ENCODE measurements around the gene RYR2. TPM values are rescaled to one million over a fixed set of nuclear protein-coding genes. Genes with fewer than 3 reads are reported as not detected.
"Not testable (repeated sequence)": the region's sequence is repeated elsewhere in the genome, so short reads cannot be mapped to it uniquely, and the experiment has no call there.

Gene RYR2
- total and polyA plus RNA-seq, 4 donors = 9.2 to 31.2 (median 17.3) TPM

- no peak overlapping the region for H3K27ac ChIP-seq (ENCODE audit: low read depth, low read length)
- H3K36me3 ChIP-seq (ENCODE audit: control insufficient read depth, insufficient read depth, low read length) = no peaks in the 10 kb centered on the region
- H3K4me3 ChIP-seq (ENCODE audit: low read depth, low read length) = no peak overlapping the region
- no peaks in the 10 kb centered on the region for H3K4me1 ChIP-seq (ENCODE audit: control insufficient read depth, insufficient read depth, low read length)
- H3K27me3 ChIP-seq (ENCODE audit: control insufficient read depth, insufficient read depth, low read length) = no peaks in the 10 kb centered on the region
- H3K9me3 ChIP-seq (ENCODE audit: control insufficient read depth, insufficient read depth, low read length) = no peaks in the 10 kb centered on the region
- peak in 2 of 6 donors; percentile 57 to 77 for DNase-seq (ENCODE audit: low read depth in 4 of 6, low spot score in 6 of 6)
- WGBS (ENCODE audit: insufficient coverage) = 38% methylated on average over 4 of the region's 7 CpGs
Observed at GRCh38 chr1:237146241-237146640, 104.3 kb downstream of the RYR2 start.

- Histone ChIP-seq H3K27me3 (ENCODE audit: control insufficient read depth, insufficient read depth, low read length) (no peaks in the 10 kb centered on the region), H3K4me1 (ENCODE audit: control insufficient read depth, insufficient read depth, low read length) (no peaks in the 10 kb centered on the region), H3K27ac (ENCODE audit: low read depth, low read length) (no peak overlapping the region), H3K36me3 (ENCODE audit: control insufficient read depth, insufficient read depth, low read length) (no peaks in the 10 kb centered on the region), H3K9me3 (ENCODE audit: control insufficient read depth, insufficient read depth, low read length) (no peaks in the 10 kb centered on the region), H3K4me3 (ENCODE audit: low read depth, low read length) (no peak overlapping the region)
- WGBS (ENCODE audit: insufficient coverage) = no CpG with 5 or more reads among the region's 3 CpGs
- DNase-seq (ENCODE audit: low read depth in 4 of 6, low spot score in 6 of 6) = no peak
Observed at GRCh38 chr1:237149857-237150256, 107.9 kb downstream of the RYR2 start.

GRCh38 chr1:237151979-237152378 is 110.0 kb downstream of the RYR2 start:
- WGBS (ENCODE audit: insufficient coverage) = no CpG with 5 or more reads among the region's 6 CpGs
- H3K36me3 ChIP-seq (ENCODE audit: control insufficient read depth, insufficient read depth, low read length); H3K27ac ChIP-seq (ENCODE audit: low read depth, low read length); H3K27me3 ChIP-seq (ENCODE audit: control insufficient read depth, insufficient read depth, low read length); H3K4me3 ChIP-seq (ENCODE audit: low read depth, low read length); H3K4me1 ChIP-seq (ENCODE audit: control insufficient read depth, insufficient read depth, low read length); DNase-seq (ENCODE audit: low read depth in 4 of 6, low spot score in 6 of 6); H3K9me3 ChIP-seq (ENCODE audit: control insufficient read depth, insufficient read depth, low read length): not testable (repeated sequence)

GRCh38 chr1:237152506-237153335 is 110.7 kb downstream of the RYR2 start:
- no peak overlapping the region for H3K27ac ChIP-seq (ENCODE audit: low read depth, low read length)
- H3K27me3 ChIP-seq (ENCODE audit: control insufficient read depth, insufficient read depth, low read length) = no peaks in the 10 kb centered on the region
- H3K4me1 ChIP-seq (ENCODE audit: control insufficient read depth, insufficient read depth, low read length) = no peaks in the 10 kb centered on the region
- no peak overlapping the region for H3K4me3 ChIP-seq (ENCODE audit: low read depth, low read length)
- 95% methylated on average over 2 of the region's 5 CpGs for WGBS (ENCODE audit: insufficient coverage)
- DNase-seq (ENCODE audit: low read depth in 4 of 6, low spot score in 6 of 6) = no peak
- H3K36me3 ChIP-seq (ENCODE audit: control insufficient read depth, insufficient read depth, low read length) = no peaks in the 10 kb centered on the region
- no peaks in the 10 kb centered on the region for H3K9me3 ChIP-seq (ENCODE audit: control insufficient read depth, insufficient read depth, low read length)

- peak in 1 of 6 donors; percentile 60 for DNase-seq (ENCODE audit: low read depth in 4 of 6, low spot score in 6 of 6)
Observed at GRCh38 chr1:237154157-237154556, 112.2 kb downstream of the RYR2 start.

GRCh38 chr1:237164406-237165352 is 122.7 kb downstream of the RYR2 start:
- Histone ChIP-seq H3K36me3 (ENCODE audit: control insufficient read depth, insufficient read depth, low read length) (no peaks in the 10 kb centered on the region), H3K9me3 (ENCODE audit: control insufficient read depth, insufficient read depth, low read length) (no peaks in the 10 kb centered on the region), H3K27ac (ENCODE audit: low read depth, low read length) (no peak overlapping the region), H3K4me1 (ENCODE audit: control insufficient read depth, insufficient read depth, low read length) (no peaks in the 10 kb centered on the region), H3K27me3 (ENCODE audit: control insufficient read depth, insufficient read depth, low read length) (no peaks in the 10 kb centered on the region), H3K4me3 (ENCODE audit: low read depth, low read length) (no peak overlapping the region)
- 96% methylated on average over 3 of the region's 8 CpGs for WGBS (ENCODE audit: insufficient coverage)
- no peak for DNase-seq (ENCODE audit: low read depth in 4 of 6, low spot score in 6 of 6)

More at GRCh38 chr1:237154157-237154556, 112.2 kb downstream of the RYR2 start:
- H3K27me3 ChIP-seq (ENCODE audit: control insufficient read depth, insufficient read depth, low read length) = no peaks in the 10 kb centered on the region
- H3K36me3 ChIP-seq (ENCODE audit: control insufficient read depth, insufficient read depth, low read length) = no peaks in the 10 kb centered on the region
- no peak overlapping the region for H3K27ac ChIP-seq (ENCODE audit: low read depth, low read length)
- H3K9me3 ChIP-seq (ENCODE audit: control insufficient read depth, insufficient read depth, low read length) = no peaks in the 10 kb centered on the region
- no peak overlapping the region for H3K4me3 ChIP-seq (ENCODE audit: low read depth, low read length)
- WGBS (ENCODE audit: insufficient coverage) = 76% methylated on average over 3 of the region's 5 CpGs
- no peaks in the 10 kb centered on the region for H3K4me1 ChIP-seq (ENCODE audit: control insufficient read depth, insufficient read depth, low read length)

DNA sequence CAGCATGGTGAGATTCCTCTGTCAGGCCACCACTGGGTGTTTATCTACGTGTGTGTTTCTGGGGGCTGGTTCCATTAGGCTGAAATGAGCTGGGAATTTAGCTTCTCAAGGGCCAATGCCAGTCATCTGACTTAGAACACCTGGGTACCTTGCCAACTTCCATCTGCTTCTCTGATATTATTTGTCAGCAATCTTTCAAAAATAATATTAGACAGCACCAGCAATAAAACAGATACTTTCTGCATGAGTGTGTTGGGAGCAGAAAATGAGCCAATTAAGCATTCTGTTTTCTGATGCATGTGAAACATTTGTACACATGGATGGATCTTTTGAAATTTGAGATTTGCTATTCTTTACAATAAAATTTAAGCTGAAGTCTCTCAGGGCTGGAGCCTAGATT is 124.1 kb downstream of the RYR2 start:
- Histone ChIP-seq H3K27me3 (ENCODE audit: control insufficient read depth, insufficient read depth, low read length) (no peaks in the 10 kb centered on the region), H3K27ac (ENCODE audit: low read depth, low read length) (no peak overlapping the region), H3K9me3 (ENCODE audit: control insufficient read depth, insufficient read depth, low read length) (no peaks in the 10 kb centered on the region), H3K36me3 (ENCODE audit: control insufficient read depth, insufficient read depth, low read length) (no peaks in the 10 kb centered on the region), H3K4me3 (ENCODE audit: low read depth, low read length) (no peak overlapping the region), H3K4me1 (ENCODE audit: control insufficient read depth, insufficient read depth, low read length) (no peaks in the 10 kb centered on the region)
- peak in 1 of 6 donors; percentile 52 for DNase-seq (ENCODE audit: low read depth in 4 of 6, low spot score in 6 of 6)
- WGBS (ENCODE audit: insufficient coverage) = no CpG with 5 or more reads among the region's 1 CpG

- WGBS (ENCODE audit: insufficient coverage) = 71% methylated on average over 1 of the region's 4 CpGs
- Histone ChIP-seq H3K27me3 (ENCODE audit: control insufficient read depth, insufficient read depth, low read length) (no peaks in the 10 kb centered on the region), H3K4me1 (ENCODE audit: control insufficient read depth, insufficient read depth, low read length) (no peaks in the 10 kb centered on the region), H3K36me3 (ENCODE audit: control insufficient read depth, insufficient read depth, low read length) (no peaks in the 10 kb centered on the region), H3K27ac (ENCODE audit: low read depth, low read length) (no peak overlapping the region), H3K4me3 (ENCODE audit: low read depth, low read length) (no peak overlapping the region), H3K9me3 (ENCODE audit: control insufficient read depth, insufficient read depth, low read length) (no peaks in the 10 kb centered on the region)
- peak in 1 of 6 donors; percentile 71 for DNase-seq (ENCODE audit: low read depth in 4 of 6, low spot score in 6 of 6)
Observed at GRCh38 chr1:237166593-237167101, 124.7 kb downstream of the RYR2 start.

DNA sequence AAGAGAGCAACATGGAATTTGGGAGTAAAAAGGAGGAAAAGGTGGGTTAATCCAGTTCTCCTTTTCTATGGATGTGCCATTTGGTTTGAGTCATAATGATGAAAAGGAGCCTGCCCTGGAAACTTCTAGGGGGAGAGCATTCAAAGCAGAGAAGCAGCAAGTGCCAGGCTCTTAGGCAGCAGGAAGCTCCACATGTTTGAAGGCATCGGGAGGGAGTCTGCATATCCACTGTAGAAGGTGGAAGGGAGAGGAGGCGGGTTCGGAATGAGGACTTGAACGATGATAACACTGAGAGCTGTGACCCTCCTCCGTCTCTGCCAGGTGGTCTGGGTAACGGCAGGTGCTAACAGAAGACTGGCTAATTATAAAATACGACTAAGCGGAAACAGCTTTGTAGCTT is 128.2 kb downstream of the RYR2 start:
- 62% methylated on average over 4 of the region's 8 CpGs for WGBS (ENCODE audit: insufficient coverage)
- H3K27me3 ChIP-seq (ENCODE audit: control insufficient read depth, insufficient read depth, low read length) = no peaks in the 10 kb centered on the region
- H3K27ac ChIP-seq (ENCODE audit: low read depth, low read length) = no peak overlapping the region
- no peak for DNase-seq (ENCODE audit: low read depth in 4 of 6, low spot score in 6 of 6)
- H3K4me3 ChIP-seq (ENCODE audit: low read depth, low read length) = no peak overlapping the region
- H3K4me1 ChIP-seq (ENCODE audit: control insufficient read depth, insufficient read depth, low read length) = no peaks in the 10 kb centered on the region
- no peaks in the 10 kb centered on the region for H3K36me3 ChIP-seq (ENCODE audit: control insufficient read depth, insufficient read depth, low read length)
- no peaks in the 10 kb centered on the region for H3K9me3 ChIP-seq (ENCODE audit: control insufficient read depth, insufficient read depth, low read length)
